ENCODE data around the gene DDX46.

DNA sequence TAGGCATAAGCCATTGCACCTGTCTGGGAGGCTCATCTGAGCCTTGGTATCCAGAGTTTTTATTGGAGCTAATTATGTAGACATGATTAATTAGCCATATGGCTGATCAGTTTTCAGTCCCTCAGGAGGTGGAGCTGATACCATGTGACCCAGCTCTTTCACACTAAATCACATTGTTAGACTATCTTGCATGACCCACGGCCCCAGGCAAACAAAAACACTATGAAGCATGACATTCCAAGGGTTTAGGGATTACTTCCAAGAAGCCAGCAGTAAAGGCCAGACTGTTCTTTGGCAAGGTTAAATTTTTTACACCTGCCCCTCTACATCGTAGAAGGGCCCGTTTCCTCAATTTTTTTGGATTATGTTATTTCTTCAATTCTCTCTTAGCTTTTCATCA, 82.2 kb downstream of the DDX46 start:
- TF ChIP-seq POLR2A (IDR thresholded peaks at IDR 0.05): no peak
- TF ChIP-seq CTCF (IDR thresholded peaks at IDR 0.05 in 4 of 5, conservative IDR thresholded peaks at IDR 0.05 in 1 of 5): no peak
